Fibroblast of pulmonary artery (primary cell): ENCODE results near the gene TARDBP.
"Not testable (repeated sequence)": the region's sequence is repeated elsewhere in the genome, so short reads cannot be mapped to it uniquely, and the experiment has no call there.

Source experiments
- DNase-seq: peaks from one replicate; pipeline ENCODE4 v3.0.0-alpha.2; 2010; ENCODE audit warnings: low read depth
- H3K4me3 ChIP-seq: replicated peaks from 2 replicates; pipeline ENCODE4 v1.5.1; 2011; ENCODE audit warnings: low read depth, mild to moderate bottlenecking, control low read depth, low read length, moderate library complexity
- TF ChIP-seq, protein P1 (sequence below): IDR thresholded peaks from 2 replicates; pipeline ENCODE4 v1.5.1; 2011; ENCODE audit warnings: mild to moderate bottlenecking, control low read depth, low read length, inconsistent platforms; ENCODE audit errors: missing control alignments

TARDBP gene

DNA sequence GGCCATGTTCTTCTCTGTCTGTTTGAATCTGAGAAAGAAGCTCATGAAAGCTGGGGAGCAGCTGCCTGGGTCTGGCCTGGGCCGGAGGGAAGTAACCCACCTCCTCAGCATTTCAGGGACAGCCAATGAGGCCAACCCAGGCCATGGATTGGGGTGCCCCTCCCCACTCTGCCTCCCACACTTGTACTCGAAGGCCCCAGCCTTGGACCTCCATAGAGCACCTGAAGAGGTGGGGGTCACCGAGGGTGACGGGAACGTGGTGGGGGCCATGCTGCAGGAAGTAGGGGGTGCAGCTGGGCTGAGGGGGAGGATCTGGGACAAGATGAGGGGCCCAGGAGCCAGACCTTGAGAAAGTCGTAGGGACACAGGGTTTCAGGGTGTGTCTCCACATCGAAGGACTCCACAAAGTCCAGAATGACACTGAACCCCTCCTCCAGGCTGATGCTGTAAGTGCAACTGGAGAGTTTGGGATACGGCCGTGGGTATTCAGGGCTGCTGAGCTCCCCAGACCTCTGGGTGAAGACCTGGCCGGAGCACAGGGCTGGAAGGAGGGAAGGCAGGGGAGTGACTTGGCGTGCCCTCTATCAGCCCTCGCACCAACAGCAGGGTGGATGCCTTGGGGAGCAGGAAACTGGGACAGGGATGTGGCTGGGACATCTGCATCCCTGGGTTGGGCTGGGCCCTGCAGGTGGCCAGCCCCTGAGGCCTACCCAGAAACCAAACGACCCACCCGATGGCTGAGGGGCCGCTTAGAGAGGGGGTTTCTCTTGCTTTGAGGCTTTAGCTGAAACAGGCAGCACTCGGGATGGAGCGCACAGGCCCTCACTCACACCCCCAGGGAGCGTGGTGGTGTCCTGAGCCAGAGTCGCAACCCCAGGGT, 30.8 kb downstream of the TARDBP start:
- TF ChIP-seq, protein P1, sequence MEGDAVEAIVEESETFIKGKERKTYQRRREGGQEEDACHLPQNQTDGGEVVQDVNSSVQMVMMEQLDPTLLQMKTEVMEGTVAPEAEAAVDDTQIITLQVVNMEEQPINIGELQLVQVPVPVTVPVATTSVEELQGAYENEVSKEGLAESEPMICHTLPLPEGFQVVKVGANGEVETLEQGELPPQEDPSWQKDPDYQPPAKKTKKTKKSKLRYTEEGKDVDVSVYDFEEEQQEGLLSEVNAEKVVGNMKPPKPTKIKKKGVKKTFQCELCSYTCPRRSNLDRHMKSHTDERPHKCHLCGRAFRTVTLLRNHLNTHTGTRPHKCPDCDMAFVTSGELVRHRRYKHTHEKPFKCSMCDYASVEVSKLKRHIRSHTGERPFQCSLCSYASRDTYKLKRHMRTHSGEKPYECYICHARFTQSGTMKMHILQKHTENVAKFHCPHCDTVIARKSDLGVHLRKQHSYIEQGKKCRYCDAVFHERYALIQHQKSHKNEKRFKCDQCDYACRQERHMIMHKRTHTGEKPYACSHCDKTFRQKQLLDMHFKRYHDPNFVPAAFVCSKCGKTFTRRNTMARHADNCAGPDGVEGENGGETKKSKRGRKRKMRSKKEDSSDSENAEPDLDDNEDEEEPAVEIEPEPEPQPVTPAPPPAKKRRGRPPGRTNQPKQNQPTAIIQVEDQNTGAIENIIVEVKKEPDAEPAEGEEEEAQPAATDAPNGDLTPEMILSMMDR = no peak
- no peak for DNase-seq

DNA sequence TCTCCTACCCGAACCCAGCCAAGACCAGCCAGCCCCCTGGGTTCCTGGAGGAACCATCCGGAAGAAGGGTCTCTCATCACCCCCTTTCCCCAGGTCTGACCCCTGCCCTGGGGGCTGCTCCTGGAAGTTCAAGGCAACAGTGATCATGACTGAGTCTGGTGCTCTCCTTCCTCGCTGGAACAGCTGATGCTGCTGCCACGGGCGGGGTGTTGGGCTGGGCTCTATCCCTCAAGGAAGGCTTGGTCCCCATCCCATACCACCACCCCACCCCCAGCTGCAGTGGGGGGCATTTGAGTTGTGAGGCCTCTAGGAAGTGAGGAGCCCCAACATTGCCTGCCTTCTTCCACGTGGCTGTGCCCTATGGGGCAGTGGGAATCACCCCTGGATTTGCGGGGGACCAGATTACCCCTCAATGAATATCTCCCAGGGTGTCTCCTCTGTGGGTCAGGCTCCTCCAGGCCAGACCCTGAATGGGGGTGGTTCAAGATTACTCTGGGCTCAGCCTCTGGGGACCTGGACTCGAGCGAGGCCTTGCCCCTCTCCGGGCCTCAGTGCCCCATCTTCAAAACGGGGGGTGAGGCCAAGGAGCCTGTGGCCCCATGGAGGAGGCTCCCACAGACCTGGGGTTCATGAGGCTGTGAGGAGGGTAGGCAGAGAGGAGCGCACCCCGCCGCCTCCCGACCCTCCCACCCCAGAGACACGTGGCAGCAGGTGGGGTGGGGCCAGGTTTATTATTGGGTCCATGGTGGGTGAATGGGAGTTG, 31.8 kb downstream of the TARDBP start:
- DNase-seq = no peak
- H3K4me3 ChIP-seq = no peak overlapping the region
- TF ChIP-seq, protein P1 = no peak

More for the DNA sequence above, 30.8 kb downstream of the TARDBP start:
- H3K4me3 ChIP-seq = no peak overlapping the region

DNA sequence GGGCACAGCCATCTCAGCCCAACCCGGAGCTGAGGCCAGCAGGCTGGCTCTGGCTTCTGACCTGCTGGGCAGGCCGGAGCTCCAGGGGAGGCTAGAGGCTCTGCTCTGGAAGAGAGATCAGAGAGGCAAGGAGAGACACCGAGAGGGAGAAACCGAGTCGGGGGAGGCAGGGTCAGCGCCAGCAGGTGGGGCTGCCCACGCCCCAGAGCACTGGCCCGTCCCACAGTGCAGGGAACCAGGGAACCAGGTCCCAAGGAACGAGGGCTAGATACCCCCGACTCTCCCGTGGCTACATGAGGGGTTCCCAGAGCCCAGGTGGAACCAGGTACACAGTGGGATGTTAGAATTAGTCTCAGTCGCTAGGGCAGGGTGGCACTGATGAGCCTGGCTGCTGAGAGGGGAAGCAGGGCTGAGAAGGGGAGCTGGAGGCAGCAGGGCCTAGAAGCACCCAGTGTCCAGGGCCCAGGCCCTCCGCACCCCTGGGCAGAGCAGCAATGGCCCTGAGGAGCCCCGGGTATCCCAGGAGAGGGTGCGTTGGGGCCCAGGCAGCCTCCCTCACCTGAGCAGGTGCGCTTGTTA, 32.5 kb downstream of the TARDBP start:
- no peak overlapping the region for H3K4me3 ChIP-seq
- TF ChIP-seq, protein P1 = no peak
- no peak for DNase-seq

DNA sequence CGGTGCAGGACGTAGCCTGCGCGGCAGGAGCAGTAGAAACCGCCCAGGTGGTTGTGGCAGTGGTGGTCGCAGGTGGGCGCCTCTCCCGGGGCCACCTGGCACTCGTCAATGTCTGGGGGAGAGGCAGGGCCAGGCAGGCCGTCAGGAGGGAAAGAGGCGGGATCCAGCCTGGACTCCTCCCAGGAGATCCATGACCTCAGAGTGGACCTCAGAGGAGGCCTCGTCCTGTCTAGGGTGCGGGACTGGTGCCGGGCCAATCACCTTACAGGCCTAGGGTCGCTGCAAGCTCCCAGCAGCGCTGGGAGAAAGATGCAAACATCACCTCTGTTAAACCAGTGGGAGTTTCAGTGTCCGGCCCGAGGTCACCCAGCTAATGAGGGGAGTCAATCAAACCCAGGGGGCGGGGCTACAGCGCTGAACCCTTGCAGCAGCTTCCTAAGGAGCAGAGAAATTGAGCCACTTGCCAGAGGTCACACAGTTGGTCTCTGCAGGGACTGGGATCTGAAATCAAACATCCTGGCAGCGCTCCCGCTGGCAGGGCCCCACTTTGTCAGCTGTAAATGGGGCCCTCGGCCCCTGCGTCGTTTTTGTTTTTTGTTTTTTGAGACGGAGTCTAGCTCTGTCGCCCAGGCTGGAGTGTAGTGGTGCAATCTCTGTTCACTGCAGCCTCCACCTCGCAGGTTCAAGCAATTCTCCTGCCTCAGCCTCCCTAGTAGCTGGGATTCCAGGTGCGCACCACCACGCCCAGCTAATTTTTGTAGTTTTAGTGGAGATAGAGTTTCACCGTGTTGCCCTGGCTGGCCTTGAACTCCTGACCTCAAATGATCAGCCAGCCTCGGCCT, 33.2 kb downstream of the TARDBP start:
- H3K4me3 ChIP-seq = no peak overlapping the region
- no peak for DNase-seq
- TF ChIP-seq, protein P1 = no peak

DNA sequence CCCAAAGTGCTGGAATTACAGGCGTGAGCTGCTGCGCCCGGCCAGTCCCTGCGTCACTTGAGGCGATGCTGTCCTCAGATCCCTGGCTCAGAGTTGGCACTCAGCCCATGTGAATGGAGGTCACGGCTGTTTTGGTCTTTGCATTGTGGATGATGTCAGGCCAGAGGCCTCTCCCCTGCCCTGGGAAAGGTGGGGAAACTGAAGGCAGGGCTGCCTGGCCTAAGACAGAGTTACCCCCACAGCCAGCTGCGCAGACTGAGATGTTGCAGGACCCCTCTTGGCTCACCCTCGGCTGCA, 33.8 kb downstream of the TARDBP start:
- H3K4me3 ChIP-seq = no peak overlapping the region
- TF ChIP-seq, protein P1 = no peak
- DNase-seq = no peak

DNA sequence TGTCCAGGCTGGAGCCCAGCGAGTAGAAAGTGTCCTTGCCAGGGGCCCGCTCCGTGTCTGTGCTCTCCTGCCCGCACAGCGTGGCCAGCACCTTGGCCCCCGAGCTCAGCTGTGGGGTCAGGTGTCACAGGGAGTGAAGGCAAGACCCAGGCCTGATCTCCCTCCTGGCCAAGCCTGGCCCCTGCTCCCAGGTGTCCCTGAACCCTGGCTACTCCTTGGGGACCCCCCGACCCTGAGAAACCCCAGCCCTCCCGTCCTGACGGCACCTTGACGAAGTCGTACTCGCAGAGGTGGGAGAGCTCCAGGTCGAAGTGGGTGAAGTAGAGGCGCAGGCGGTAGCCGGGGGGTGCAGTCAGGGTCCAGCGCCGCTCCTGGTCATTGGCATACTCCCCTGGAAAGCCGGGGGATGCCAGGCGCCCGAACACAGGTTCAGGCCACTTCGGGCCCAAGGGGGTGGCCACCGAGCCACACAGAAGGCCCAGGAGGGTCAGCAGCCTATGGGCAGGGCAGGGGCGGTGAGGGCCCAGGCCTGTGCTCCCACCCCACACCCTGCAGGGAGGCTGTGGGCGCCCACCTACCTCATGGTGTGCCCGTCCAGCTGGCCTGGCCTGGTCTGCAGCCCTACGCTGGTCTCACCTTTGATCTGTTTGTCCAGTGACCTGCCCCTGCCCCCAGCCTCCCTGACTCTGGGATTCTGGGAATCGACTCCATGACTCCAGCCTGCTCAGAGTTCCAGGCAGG, 34.3 kb downstream of the TARDBP start, which contains the start of gene MASP2:
Gene MASP2 (minus strand): TSS at position 615 of the 741 bp plus-strand sequence. CDS start 32 bp downstream, at position 583.
- DNase-seq = no peak
- TF ChIP-seq, protein P1 = no peak
- no peak within 1 kb of the TSS for H3K4me3 ChIP-seq

DNA sequence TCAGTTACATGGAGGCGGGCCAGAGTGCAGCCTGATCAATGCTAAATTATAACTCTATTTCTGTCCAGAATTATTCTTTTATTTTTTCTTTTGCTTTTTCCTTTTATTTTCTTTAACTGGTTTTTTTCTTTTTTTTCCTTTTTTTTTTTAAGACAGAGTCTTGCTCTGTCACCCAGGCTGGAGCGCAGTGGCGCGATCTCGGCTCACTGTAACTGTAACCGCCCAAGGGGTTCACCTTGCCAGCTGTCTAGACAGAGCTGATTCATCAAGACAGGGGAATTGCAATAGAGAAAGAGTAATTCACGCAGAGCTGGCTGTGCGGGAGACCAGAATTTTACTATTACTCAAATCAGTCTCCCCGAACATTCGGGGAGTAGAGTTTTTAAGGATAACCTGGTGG, 38.7 kb downstream of the TARDBP start:
- H3K4me3 ChIP-seq, DNase-seq: not testable (repeated sequence)
